Measurements from ENCODE around the gene PARP1.

PARP1 gene

GRCh38 chr1:226395753-226396152 is 12.1 kb downstream of the PARP1 start:
- no peak for DNase-seq (ENCODE audit: extremely low read depth, low read depth)
- H3K4me3 ChIP-seq (replicated peaks; ENCODE audit: low read depth, low read length), result no peak overlapping the region
- TF ChIP-seq CTCF (IDR thresholded peaks at IDR 0.05; ENCODE audit: low read depth, low read length, missing control alignments), result no peak

DNA sequence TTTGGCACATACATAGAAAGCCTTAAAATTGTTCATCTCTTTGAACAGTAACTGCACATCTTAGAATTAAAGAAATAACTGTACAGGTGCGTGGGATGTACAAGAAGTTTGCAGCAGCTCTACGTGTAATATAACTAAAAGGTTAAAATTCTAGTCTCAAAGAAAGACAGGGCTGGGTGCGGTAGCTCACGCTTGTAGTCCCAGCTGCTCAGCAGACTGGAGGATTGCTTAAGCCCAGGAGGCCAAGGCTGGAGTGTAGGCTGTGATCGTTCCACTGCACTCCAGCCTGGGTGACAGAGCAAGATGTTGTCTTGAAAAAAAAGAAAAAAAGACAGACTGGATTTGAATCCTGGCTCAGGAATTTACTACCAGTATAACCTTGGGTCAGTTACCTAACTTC is 13.4 kb downstream of the PARP1 start:
- DNase-seq (ENCODE audit: extremely low read depth, low read depth), result no peak
- no peak overlapping the region for H3K4me3 ChIP-seq (replicated peaks; ENCODE audit: low read depth, low read length)
- TF ChIP-seq CTCF (IDR thresholded peaks at IDR 0.05; ENCODE audit: low read depth, low read length, missing control alignments), result no peak

- no peak overlapping the region for H3K4me3 ChIP-seq (replicated peaks; ENCODE audit: low read depth, low read length)
- TF ChIP-seq CTCF (IDR thresholded peaks at IDR 0.05; ENCODE audit: low read depth, low read length, missing control alignments), result no peak
- no peak for DNase-seq (ENCODE audit: extremely low read depth, low read depth)
These were observed 17.2 kb downstream of the PARP1 start for GRCh38 chr1:226390681-226391080.

DNA sequence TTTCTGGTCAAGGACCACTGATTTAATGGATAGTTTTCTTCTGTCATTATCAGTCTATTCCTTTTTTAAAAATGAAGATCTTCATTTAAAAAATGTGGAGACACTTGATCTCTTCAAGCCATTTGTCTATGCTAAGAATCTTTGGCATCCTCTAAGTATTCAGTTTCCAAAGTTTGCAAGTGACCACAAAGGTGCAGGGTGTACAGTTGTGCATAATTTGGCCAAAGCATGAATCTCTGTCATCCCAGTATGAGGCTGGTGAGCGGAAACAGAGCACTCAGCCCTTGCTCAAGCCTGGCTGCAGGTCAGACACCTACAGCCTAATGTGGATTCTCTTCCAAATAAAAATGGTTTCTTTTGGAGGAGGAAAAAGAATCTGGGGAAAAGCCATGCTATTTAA is 19.8 kb downstream of the PARP1 start:
- no peak for TF ChIP-seq CTCF (IDR thresholded peaks at IDR 0.05; ENCODE audit: low read depth, low read length, missing control alignments)
- DNase-seq (ENCODE audit: extremely low read depth, low read depth), result no peak

DNA sequence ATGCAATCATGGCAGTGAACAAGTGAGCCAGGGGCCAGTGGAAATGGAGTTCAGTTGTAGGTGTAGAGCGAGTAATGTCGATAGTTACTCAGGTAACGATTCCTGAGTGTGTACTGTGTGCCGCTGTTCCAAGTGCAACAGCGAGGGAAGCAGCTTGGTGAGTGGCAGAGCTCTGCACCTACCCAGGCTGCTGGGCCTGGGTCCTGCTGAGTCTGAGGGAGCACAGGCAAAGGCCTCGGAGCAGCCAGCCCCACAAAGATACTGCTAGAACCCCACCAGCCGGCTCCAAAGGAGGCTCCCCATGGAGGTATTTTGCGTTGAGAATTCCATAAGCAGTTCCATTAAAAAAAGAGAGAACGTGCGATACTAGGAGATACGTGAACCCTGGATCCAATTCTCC is 23.2 kb downstream of the PARP1 start:
- TF ChIP-seq CTCF (IDR thresholded peaks at IDR 0.05; ENCODE audit: low read depth, low read length, missing control alignments), result no peak
- no peak for DNase-seq (ENCODE audit: extremely low read depth, low read depth)
- H3K4me3 ChIP-seq (replicated peaks; ENCODE audit: low read depth, low read length), result no peak overlapping the region

More for the DNA sequence above, 19.8 kb downstream of the PARP1 start:
- no peak overlapping the region for H3K4me3 ChIP-seq (replicated peaks; ENCODE audit: low read depth, low read length)

DNA sequence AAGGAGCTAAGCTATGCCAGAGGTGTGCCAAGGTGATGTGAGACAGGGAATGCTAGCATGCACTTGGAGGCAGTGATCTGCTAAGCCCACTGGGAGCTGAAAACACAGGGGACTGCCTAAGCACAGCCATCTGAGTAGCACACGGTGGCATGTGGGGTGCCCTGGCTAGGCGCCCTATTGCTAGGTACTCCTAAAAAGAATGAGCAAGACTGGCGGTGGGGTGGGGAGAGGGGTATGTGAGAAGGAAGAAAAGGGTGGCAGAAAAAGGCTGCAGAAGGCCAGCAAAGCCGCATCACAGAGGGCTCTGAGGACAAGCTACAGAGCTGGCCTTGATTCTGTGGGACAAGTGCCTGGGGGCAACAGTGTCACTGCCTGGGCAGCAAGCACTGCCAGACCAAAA is 23.9 kb downstream of the PARP1 start:
- no peak overlapping the region for H3K4me3 ChIP-seq (replicated peaks; ENCODE audit: low read depth, low read length)
- TF ChIP-seq CTCF (IDR thresholded peaks at IDR 0.05; ENCODE audit: low read depth, low read length, missing control alignments), result no peak
- no peak for DNase-seq (ENCODE audit: extremely low read depth, low read depth)

DNA sequence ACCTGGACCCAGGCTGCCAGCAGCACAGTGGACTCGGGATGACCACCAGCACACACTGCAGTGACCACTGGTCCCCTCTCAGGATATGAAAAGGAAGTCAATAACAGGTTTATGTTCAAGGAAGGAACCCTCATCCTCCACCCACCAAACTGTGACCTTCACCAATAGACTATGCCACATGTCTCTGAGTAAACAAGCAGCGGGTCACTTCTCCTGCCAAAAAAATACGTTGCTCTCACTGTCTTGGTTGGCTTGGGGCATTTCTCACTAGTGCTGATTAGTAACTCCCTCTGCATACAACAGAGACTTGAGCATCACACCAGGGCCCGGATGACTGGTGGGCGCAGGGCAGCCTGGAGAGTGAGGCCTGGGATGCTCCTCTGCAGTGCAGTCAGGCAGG is 25.9 kb downstream of the PARP1 start:
- H3K4me3 ChIP-seq (replicated peaks; ENCODE audit: low read depth, low read length), result no peak overlapping the region
- TF ChIP-seq CTCF (IDR thresholded peaks at IDR 0.05; ENCODE audit: low read depth, low read length, missing control alignments), result no peak
- no peak for DNase-seq (ENCODE audit: extremely low read depth, low read depth)
